ENCODE results near the gene ESPL1. TPM values are rescaled to one million over a fixed set of nuclear protein-coding genes. Genes with fewer than 3 reads are reported as not detected.

Gene ESPL1
- total and polyA plus RNA-seq, 2 donors (not counting 3 experiments of a cell fraction or from before 2014, with no cell fraction given), result 16.2 to 42.7 TPM

GRCh38 chr12:53306826-53307225 is 38.7 kb downstream of the ESPL1 start:
- Histone ChIP-seq H3K36me3 (ENCODE audit: control insufficient read depth in 2 of 2, extremely low read depth in 1 of 2, insufficient read depth in 2 of 2, low read length in 2 of 2) (peaks cover 9 to 40% of the 10 kb centered on the region in 2 experiments), H3K79me2 (ENCODE audit: control insufficient read depth, insufficient read depth, low read length) (no peaks in the 10 kb centered on the region), H4K20me1 (replicated peaks; ENCODE audit: control insufficient read depth, extremely low read depth, insufficient read depth, low read length) (no peaks in the 10 kb centered on the region), H3K9ac (replicated peaks; ENCODE audit: extremely low read depth, insufficient read depth, low read length) (no peak overlapping the region), H3K4me3 (replicated peaks in 1 of 3; ENCODE audit: insufficient read depth in 1 of 3, low read depth in 1 of 3, low read length in 3 of 3) (no peak overlapping the region), H3K27ac (ENCODE audit: insufficient read depth, low read depth, low read length) (no peak overlapping the region), H2AFZ (ENCODE audit: low read depth, low read length) (no peak overlapping the region), H3K9me1 (replicated peaks; ENCODE audit: control insufficient read depth, extremely low read depth, insufficient read depth, low read length) (no peaks in the 10 kb centered on the region), H3K4me1 (ENCODE audit: control insufficient read depth, extremely low read depth, insufficient read depth, low read length) (no peaks in the 10 kb centered on the region), H3K27me3 (ENCODE audit: control insufficient read depth in 2 of 2, insufficient read depth in 2 of 2, low read length in 2 of 2) (no peaks in the 10 kb centered on the region), H3K4me2 (ENCODE audit: insufficient read depth, low read length) (no peak overlapping the region), H3K9me3 (replicated peaks; ENCODE audit: control insufficient read depth, insufficient read depth, low read length) (no peaks in the 10 kb centered on the region)
- POLR2A ChIA-PET, result no interaction called here
- dilution Hi-C loops (cut with MboI; ENCODE audit: extremely low pct_ligation_motif_present, low sequenced_read_pairs) (no loop called here), intact Hi-C loops (cut with micrococcal nuclease) (no loop called here)
- DNase-seq (ENCODE audit: low read depth, low spot score) (no peak), FAIRE-seq (no peak)
- no TSS peak for BruUV-seq (replicated peaks)
- no peak for TF ChIP-seq JUN (IDR thresholded peaks at IDR 0.05; ENCODE audit: borderline replicate concordance, insufficient read depth, insufficient read length, low read depth)
- CTCF ChIA-PET, result no interaction called here

- DNase-seq (ENCODE audit: low read depth, low spot score) (no peak), FAIRE-seq (no peak)
- dilution Hi-C loops (cut with MboI; ENCODE audit: extremely low pct_ligation_motif_present, low sequenced_read_pairs) (no loop called here), intact Hi-C loops (cut with micrococcal nuclease) (no loop called here)
- H3K4me3 ChIP-seq (replicated peaks in 1 of 3; ENCODE audit: insufficient read depth in 1 of 3, low read depth in 1 of 3, low read length in 3 of 3), result no peak overlapping the region
- H3K9ac ChIP-seq (replicated peaks; ENCODE audit: extremely low read depth, insufficient read depth, low read length), result no peak overlapping the region
- no peak overlapping the region for H3K4me2 ChIP-seq (ENCODE audit: insufficient read depth, low read length)
- POLR2A ChIA-PET, result interaction anchor here (1.0 kb wide), 1 partner anchor 8 kb away, joined by 4 read pairs; the partner anchor contains the start of gene MYG1
- H3K27ac ChIP-seq (ENCODE audit: insufficient read depth, low read depth, low read length), result no peak overlapping the region
- no peaks in the 10 kb centered on the region for H4K20me1 ChIP-seq (replicated peaks; ENCODE audit: control insufficient read depth, extremely low read depth, insufficient read depth, low read length)
- no peak for TF ChIP-seq CTCF (IDR thresholded peaks at IDR 0.05; ENCODE audit: extremely low read depth in 1 of 2, insufficient read depth in 1 of 2, low read depth in 1 of 2, low read length in 2 of 2)
- no peak for TF ChIP-seq JUN (IDR thresholded peaks at IDR 0.05; ENCODE audit: borderline replicate concordance, insufficient read depth, insufficient read length, low read depth)
- no peak for TF ChIP-seq MYC (IDR thresholded peaks at IDR 0.05; ENCODE audit: low read depth, low read length)
- TF ChIP-seq POLR2AphosphoS5 (IDR thresholded peaks at IDR 0.05; ENCODE audit: insufficient read depth, low read depth, low read length), result no peak
- no peak for TF ChIP-seq FOS (IDR thresholded peaks at IDR 0.05; ENCODE audit: borderline replicate concordance, insufficient read depth, low read length)
- no peak for TF ChIP-seq MAX (IDR thresholded peaks at IDR 0.05; ENCODE audit: insufficient read depth, insufficient read length)
- TF ChIP-seq POLR2A (IDR thresholded peaks at IDR 0.05; ENCODE audit: low read depth, low read length), result no peak
- TF ChIP-seq GATA2 (IDR thresholded peaks at IDR 0.05; ENCODE audit: insufficient read depth, insufficient read length, low read depth, low read length), result no peak
- TF ChIP-seq EZH2 (IDR thresholded peaks at IDR 0.05; ENCODE audit: borderline replicate concordance, low read depth, low read length, severe bottlenecking), result no peak
- H3K9me3 ChIP-seq (replicated peaks; ENCODE audit: control insufficient read depth, insufficient read depth, low read length), result no peaks in the 10 kb centered on the region
- no peaks in the 10 kb centered on the region for H3K4me1 ChIP-seq (ENCODE audit: control insufficient read depth, extremely low read depth, insufficient read depth, low read length)
- H3K36me3 ChIP-seq (ENCODE audit: control insufficient read depth in 2 of 2, extremely low read depth in 1 of 2, insufficient read depth in 2 of 2, low read length in 2 of 2), result peaks cover 9 to 33% of the 10 kb centered on the region in 2 experiments
- CTCF ChIA-PET, result interaction anchor here (0.9 to 2.7 kb wide), 5 partner anchors 8 to 95 kb away, joined by 3 to 16 read pairs (median 4); partner anchors contain the start of gene AAAS
- no TSS peak for BruUV-seq (replicated peaks)
- H3K9me1 ChIP-seq (replicated peaks; ENCODE audit: control insufficient read depth, extremely low read depth, insufficient read depth, low read length), result no peaks in the 10 kb centered on the region
- no peaks in the 10 kb centered on the region for H3K79me2 ChIP-seq (ENCODE audit: control insufficient read depth, insufficient read depth, low read length)
- no peaks in the 10 kb centered on the region for H3K27me3 ChIP-seq (ENCODE audit: control insufficient read depth in 2 of 2, insufficient read depth in 2 of 2, low read length in 2 of 2)
- H2AFZ ChIP-seq (ENCODE audit: low read depth, low read length), result no peak overlapping the region
Observed at GRCh38 chr12:53308276-53308675, 40.2 kb downstream of the ESPL1 start.
